OCI-LY3 (cell line): Measurements from ENCODE around the gene VAV2.

Source experiments
- H2AFZ ChIP-seq: fragments of 200-600, 300-600 bp; shearing (Covaris generic); 2 replicates; pipeline ENCODE4 v1.6.0; 2014; ENCODE audit warnings: antibody characterized with exemption, low read depth, low read length
- H3K27ac ChIP-seq: fragments of 200-600, 300-600 bp; sonication (generic); 2 replicates; pipeline ENCODE4 v1.5.1; 2014; ENCODE audit warnings: mild to moderate bottlenecking, low read length, moderate library complexity, mixed read lengths
- H3K27me3 ChIP-seq: fragments of 200-600, 300-600 bp; sonication (generic); 2 replicates; pipeline ENCODE4 v1.6.1; 2014; ENCODE audit warnings: low read depth, low read length, mixed read lengths
- H3K36me3 ChIP-seq: fragments of 200-600, 300-600 bp; sonication (generic); replicated peaks from 2 replicates; pipeline ENCODE3; 2014; ENCODE audit warnings: low read depth, low read length, mixed read lengths
- H3K4me1 ChIP-seq: fragments of 300-600, 200-600 bp; sonication (generic); 2 replicates; pipeline ENCODE4 v1.6.1; 2014; ENCODE audit warnings: low read length, mixed read lengths
- H3K4me2 ChIP-seq: fragments of 200-600, 300-600 bp; sonication (generic); 2 replicates; pipeline ENCODE4 v1.6.1; 2014; ENCODE audit warnings: low read length, mixed read lengths
- H3K4me3 ChIP-seq: fragments of 300-600, 200-600 bp; sonication (generic); 2 replicates; pipeline ENCODE4 v1.5.1; 2014; ENCODE audit warnings: antibody characterized with exemption, mild to moderate bottlenecking, low read length, moderate library complexity
- H3K79me2 ChIP-seq: fragments of 300-600, 200-600 bp; shearing (Covaris generic); 2 replicates; pipeline ENCODE4 v1.6.1; 2014; ENCODE audit warnings: mild to moderate bottlenecking, low read length, mixed read lengths
- H3K9ac ChIP-seq: fragments of 300-600, 200-600 bp; shearing (Covaris generic); 2 replicates; pipeline ENCODE4 v1.6.0; 2014; ENCODE audit warnings: mild to moderate bottlenecking, low read length, moderate library complexity
- H3K9me3 ChIP-seq: fragments of 200-600, 300-600 bp; shearing (Covaris generic); 2 replicates; pipeline ENCODE4 v1.6.1; 2014; ENCODE audit warnings: low read length, mixed read lengths; ENCODE audit not compliant: insufficient read depth
- H4K20me1 ChIP-seq: fragments of 200-600, 300-600 bp; sonication (generic); 2 replicates; pipeline ENCODE4 v1.6.1; 2016; ENCODE audit warnings: low read length, mixed read lengths; ENCODE audit not compliant: insufficient read depth
- EZH2phosphoT487 ChIP-seq: fragments of 200-600 bp; shearing (Covaris generic); IDR thresholded peaks from 2 replicates; pipeline ENCODE4 v1.6.1; 2018; ENCODE audit warnings: antibody characterized with exemption, mixed run types, low read depth
- TF ChIP-seq, protein P1 (sequence below): fragments of 200-600, 300-600 bp; sonication (generic); IDR thresholded peaks from 2 replicates; pipeline ENCODE4 v1.5.1; 2014; ENCODE audit warnings: antibody characterized with exemption, low read length, low read depth

VAV2 gene

DNA sequence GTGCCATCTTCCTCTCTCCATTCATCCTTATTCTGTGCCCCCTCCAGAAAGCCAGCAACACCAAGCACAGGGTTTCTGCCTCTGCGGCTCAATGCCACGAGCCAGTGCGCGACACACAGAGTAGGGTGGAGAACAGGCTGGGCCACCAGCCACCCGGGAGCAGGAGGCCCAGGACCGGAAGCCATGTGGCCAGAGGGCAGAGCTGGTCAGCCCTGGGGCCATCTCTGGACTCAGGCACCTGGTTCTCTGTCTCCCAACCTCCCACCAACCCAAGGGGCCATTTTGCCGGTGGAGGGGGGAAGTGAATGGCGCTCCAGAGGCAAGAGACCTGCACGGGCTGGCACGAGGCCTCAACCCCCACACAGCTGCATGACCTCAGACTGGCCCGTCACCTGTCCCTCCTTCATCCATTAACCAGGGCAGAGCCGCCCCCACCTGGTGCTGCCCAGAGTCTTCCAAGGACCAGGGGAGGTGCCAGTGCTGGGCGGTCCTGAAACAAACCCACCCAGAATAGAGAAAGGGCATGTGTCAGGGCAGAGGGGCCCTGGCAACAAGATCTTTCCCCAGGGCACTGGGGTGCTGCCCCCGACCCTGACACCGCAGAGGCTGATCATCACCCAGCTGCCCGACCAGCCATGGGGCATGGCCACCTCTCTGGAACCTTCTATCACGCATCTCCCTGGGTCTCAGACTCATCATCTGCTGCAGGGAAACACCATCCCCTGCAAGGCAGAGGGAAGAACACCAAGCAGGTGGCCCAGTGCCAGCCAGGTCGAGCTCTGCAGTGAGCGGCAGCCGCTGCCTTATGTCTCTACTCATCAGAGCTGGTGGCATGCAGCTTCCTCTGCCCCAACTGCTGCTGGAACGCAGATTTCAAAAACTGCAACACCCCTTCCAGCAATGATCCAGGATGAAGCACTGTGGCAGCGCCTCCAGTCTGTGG lies 11.9 kb downstream of the VAV2 start:
- Histone ChIP-seq H3K79me2 (peaks cover 100% of the 10 kb centered on the region), H3K27me3 (no peaks in the 10 kb centered on the region), H3K4me1 (peaks cover 41% of the 10 kb centered on the region), H3K4me2 (peak overlapping the region; percentile 70), H3K36me3 (peaks cover 18% of the 10 kb centered on the region), H3K27ac (no peak overlapping the region), H3K4me3 (peak overlapping the region; percentile 41), H2AFZ (no peak overlapping the region), H4K20me1 (peaks cover 94% of the 10 kb centered on the region), H3K9me3 (no peaks in the 10 kb centered on the region), H3K9ac (peak overlapping the region; percentile 16; the same call in 1 of the 2 replicates)
- no peak for TF ChIP-seq EZH2phosphoT487
- TF ChIP-seq, protein P1, sequence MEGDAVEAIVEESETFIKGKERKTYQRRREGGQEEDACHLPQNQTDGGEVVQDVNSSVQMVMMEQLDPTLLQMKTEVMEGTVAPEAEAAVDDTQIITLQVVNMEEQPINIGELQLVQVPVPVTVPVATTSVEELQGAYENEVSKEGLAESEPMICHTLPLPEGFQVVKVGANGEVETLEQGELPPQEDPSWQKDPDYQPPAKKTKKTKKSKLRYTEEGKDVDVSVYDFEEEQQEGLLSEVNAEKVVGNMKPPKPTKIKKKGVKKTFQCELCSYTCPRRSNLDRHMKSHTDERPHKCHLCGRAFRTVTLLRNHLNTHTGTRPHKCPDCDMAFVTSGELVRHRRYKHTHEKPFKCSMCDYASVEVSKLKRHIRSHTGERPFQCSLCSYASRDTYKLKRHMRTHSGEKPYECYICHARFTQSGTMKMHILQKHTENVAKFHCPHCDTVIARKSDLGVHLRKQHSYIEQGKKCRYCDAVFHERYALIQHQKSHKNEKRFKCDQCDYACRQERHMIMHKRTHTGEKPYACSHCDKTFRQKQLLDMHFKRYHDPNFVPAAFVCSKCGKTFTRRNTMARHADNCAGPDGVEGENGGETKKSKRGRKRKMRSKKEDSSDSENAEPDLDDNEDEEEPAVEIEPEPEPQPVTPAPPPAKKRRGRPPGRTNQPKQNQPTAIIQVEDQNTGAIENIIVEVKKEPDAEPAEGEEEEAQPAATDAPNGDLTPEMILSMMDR, result no peak

DNA sequence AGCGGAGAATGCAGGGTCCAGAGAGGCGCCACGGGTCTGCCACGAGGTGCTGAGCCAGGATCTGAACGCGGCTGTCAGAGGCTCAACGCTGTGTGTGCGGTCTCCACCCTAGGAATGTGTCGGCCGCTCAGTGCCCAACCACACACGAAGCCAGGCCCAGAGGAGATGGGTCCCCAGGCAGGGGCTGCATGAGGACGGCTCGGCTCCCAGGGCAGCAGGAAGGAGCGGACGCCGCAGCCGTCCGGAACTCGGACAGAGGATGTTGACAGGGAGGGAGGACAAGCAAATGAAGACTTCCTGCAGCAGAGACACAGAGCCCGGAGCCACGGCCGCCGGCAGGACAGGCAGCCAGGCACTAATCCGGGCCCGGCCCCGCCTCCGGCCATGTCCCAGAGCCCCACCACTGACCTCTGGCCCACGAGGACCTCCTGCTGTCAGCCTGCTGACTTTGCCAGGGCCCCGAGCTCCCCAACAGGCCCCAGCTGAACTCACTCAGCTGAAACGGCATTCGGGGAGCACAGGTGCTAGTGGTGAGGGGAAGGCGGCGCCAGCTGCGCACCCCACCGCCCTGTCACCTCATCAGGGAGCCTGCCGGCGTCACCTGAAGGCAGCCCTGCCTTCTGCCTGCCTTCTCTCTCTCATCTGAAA lies 12.7 kb downstream of the VAV2 start:
- Histone ChIP-seq H3K27ac (no peak overlapping the region), H3K9ac (no peak overlapping the region; the same call in 1 of the 2 replicates), H3K79me2 (peaks cover 100% of the 10 kb centered on the region), H2AFZ (no peak overlapping the region), H3K27me3 (no peaks in the 10 kb centered on the region), H3K9me3 (no peaks in the 10 kb centered on the region), H4K20me1 (peaks cover 95% of the 10 kb centered on the region), H3K4me3 (peak overlapping the region; percentile 41; the same call in 1 of the 2 replicates), H3K36me3 (peaks cover 15% of the 10 kb centered on the region), H3K4me2 (peak overlapping the region; percentile 70), H3K4me1 (peaks cover 41% of the 10 kb centered on the region)
- no peak for TF ChIP-seq EZH2phosphoT487

DNA sequence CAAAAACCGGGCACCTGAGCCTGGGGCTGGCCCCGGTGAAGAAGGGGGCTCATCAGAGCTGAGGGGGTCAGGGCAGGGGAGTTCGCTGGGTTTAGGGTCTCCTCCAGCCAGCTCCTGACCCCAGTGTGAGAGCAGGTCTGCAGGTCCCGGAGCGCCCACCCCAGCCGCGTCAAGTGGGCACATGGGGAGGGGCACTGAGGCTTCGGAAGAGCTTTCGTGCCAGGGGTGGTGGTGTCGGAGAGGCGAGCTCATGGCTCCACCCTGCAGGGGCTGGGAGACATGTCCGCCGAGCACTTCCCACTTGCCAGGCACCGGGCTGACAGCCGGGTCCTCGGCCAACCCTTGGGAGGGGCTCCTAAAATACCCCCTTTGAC lies 13.2 kb downstream of the VAV2 start:
- no peak overlapping the region for H3K4me3 ChIP-seq
- H3K9ac ChIP-seq, result no peak overlapping the region
- no peak overlapping the region for H2AFZ ChIP-seq
- no peaks in the 10 kb centered on the region for H3K9me3 ChIP-seq
- no peaks in the 10 kb centered on the region for H3K27me3 ChIP-seq
- H3K4me1 ChIP-seq, result peaks cover 41% of the 10 kb centered on the region
- TF ChIP-seq EZH2phosphoT487, result no peak
- TF ChIP-seq, protein P1, result no peak
- peaks cover 15% of the 10 kb centered on the region for H3K36me3 ChIP-seq
- H3K4me2 ChIP-seq, result no peak overlapping the region
- peaks cover 95% of the 10 kb centered on the region for H4K20me1 ChIP-seq
- H3K27ac ChIP-seq, result no peak overlapping the region
- H3K79me2 ChIP-seq, result peaks cover 100% of the 10 kb centered on the region

DNA sequence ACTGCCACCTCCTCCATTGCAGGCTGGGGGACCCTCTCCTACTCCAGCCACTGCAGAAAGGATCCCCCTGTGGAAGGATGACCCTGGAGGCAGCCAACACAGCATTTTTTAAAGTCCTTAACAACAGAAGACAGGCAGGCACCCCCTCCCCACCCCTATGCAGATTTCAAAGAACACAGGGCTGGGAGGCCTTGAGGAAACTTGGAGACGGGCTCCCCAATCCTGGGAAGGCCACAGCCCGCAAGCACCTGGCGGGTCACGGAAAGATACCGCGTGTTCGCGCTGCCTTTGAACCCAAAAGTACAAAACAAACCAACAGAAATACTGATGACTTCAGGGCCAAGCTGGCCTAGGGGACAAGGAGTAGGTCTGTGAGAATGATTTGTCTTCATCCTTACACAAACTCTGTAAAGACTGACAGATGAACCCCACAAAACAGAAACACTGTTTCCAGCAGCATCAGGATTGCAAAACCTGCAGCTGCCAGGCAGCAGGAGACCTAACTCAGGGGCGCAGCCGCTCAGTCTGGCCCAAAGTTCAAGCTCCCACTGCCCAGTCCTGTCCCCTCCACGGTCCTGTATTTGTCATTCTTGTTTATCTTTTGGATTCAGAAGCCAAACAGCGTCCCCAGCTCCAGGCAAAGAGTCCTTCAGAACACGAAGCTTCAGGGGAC lies 13.8 kb downstream of the VAV2 start:
- H3K4me2 ChIP-seq, result no peak overlapping the region
- H3K27ac ChIP-seq, result no peak overlapping the region
- peaks cover 100% of the 10 kb centered on the region for H3K79me2 ChIP-seq

More for the DNA sequence above, 13.8 kb downstream of the VAV2 start:
- H3K4me3 ChIP-seq, result no peak overlapping the region
- H3K4me1 ChIP-seq, result peaks cover 40% of the 10 kb centered on the region
- H3K27me3 ChIP-seq, result no peaks in the 10 kb centered on the region
- H3K36me3 ChIP-seq, result peaks cover 15% of the 10 kb centered on the region
- no peak overlapping the region for H3K9ac ChIP-seq
- no peak overlapping the region for H2AFZ ChIP-seq
- no peaks in the 10 kb centered on the region for H3K9me3 ChIP-seq
- peaks cover 99% of the 10 kb centered on the region for H4K20me1 ChIP-seq
- TF ChIP-seq, protein P1, result no peak
- TF ChIP-seq EZH2phosphoT487, result no peak
